ENCODE measurements around the gene CSNK1G1.

- TF ChIP-seq, protein P1, sequence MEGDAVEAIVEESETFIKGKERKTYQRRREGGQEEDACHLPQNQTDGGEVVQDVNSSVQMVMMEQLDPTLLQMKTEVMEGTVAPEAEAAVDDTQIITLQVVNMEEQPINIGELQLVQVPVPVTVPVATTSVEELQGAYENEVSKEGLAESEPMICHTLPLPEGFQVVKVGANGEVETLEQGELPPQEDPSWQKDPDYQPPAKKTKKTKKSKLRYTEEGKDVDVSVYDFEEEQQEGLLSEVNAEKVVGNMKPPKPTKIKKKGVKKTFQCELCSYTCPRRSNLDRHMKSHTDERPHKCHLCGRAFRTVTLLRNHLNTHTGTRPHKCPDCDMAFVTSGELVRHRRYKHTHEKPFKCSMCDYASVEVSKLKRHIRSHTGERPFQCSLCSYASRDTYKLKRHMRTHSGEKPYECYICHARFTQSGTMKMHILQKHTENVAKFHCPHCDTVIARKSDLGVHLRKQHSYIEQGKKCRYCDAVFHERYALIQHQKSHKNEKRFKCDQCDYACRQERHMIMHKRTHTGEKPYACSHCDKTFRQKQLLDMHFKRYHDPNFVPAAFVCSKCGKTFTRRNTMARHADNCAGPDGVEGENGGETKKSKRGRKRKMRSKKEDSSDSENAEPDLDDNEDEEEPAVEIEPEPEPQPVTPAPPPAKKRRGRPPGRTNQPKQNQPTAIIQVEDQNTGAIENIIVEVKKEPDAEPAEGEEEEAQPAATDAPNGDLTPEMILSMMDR (IDR thresholded peaks at IDR 0.05) = no peak
- no peak for TF ChIP-seq POLR2A (IDR thresholded peaks at IDR 0.05)
These were observed 228.3 kb downstream of the CSNK1G1 start for GRCh38 chr15:64127521-64128270.
